ENCODE results near the gene TOPAZ1. TPM values are rescaled to one million over a fixed set of nuclear protein-coding genes. Genes with fewer than 3 reads are reported as not detected.

The TOPAZ1 gene
- total and polyA plus RNA-seq, 9 of the 15 experiments (the other 6 are each of a cell fraction or from before 2014, with no cell fraction given) = 0.01 TPM; not detected in 8

- no peak for TF ChIP-seq CHD7 (IDR thresholded peaks at IDR 0.05; ENCODE audit: low read depth, low read length)
- no peak for TF ChIP-seq SIN3A (IDR thresholded peaks at IDR 0.05; ENCODE audit: borderline replicate concordance in 2 of 2, control insufficient read depth in 1 of 2, low read depth in 2 of 2, low read length in 2 of 2)
- TF ChIP-seq PCBP2 (IDR thresholded peaks at IDR 0.05; ENCODE audit: low read depth, low read length, poor library complexity, severe bottlenecking) = no peak
- no peak for TF ChIP-seq RBM39 (optimal IDR thresholded peaks at IDR 0.05; ENCODE audit: low read depth, low read length)
- TF ChIP-seq CBX8 (IDR thresholded peaks at IDR 0.05; ENCODE audit: borderline replicate concordance, extremely low read depth, low read depth, low read length, poor library complexity, severe bottlenecking) = no peak
Measured at GRCh38 chr3:44355362-44356033, 113.8 kb downstream of the TOPAZ1 start (continued).

Measured in K562 (cell line).